Ovary (tissue), 9 donors: ENCODE results near the gene TTC29. TPM values are rescaled to one million over a fixed set of nuclear protein-coding genes. Genes with fewer than 3 reads are reported as not detected.

Experiments
- DNase-seq, 5 donors: peaks; one replicate each; pipeline ENCODE4 v3.0.0-alpha.2; 2019 to 2020
- H3K27ac ChIP-seq, 2 donors: fragments of 200-600 bp; one replicate each; pipeline versions ENCODE4 v1.5.1 to v1.8.0; 2019 to 2022
- H3K27me3 ChIP-seq: fragments of 200-600 bp; one replicate; pipeline ENCODE4 v1.8.0; 2022
- H3K36me3 ChIP-seq: fragments of 200-600 bp; sonication (generic); one replicate; pipeline ENCODE4 v1.5.1; 2019
- H3K4me1 ChIP-seq: one replicate; pipeline ENCODE4 v1.8.1; 2013; ENCODE audit warnings: mild to moderate bottlenecking, moderate library complexity; ENCODE audit not compliant: insufficient read depth
- H3K4me3 ChIP-seq: fragments of 200-600 bp; sonication (generic); one replicate; pipeline ENCODE4 v1.5.1; 2017
- H3K9me3 ChIP-seq, 2 donors: fragments of 200-600 bp in 1 of 2; sonication (generic) in 1 of 2; one replicate each; pipeline versions ENCODE4 v1.5.1 to v1.8.1; 2013 to 2019; ENCODE audit warnings: mild to moderate bottlenecking in 1 of 2, moderate library complexity in 1 of 2
- CTCF ChIP-seq, 3 donors: fragments of 450-650 bp in 2 of 3; fragments of 200-600 bp in 1 of 3; IDR thresholded peaks; one replicate each; pipeline versions ENCODE4 v1.5.1 to v1.8.0; 2016 to 2022; ENCODE audit warnings: antibody characterized with exemption in 3 of 3, mild to moderate bottlenecking in 1 of 3
- EP300 ChIP-seq: sonication (generic); formaldehyde crosslinking; IDR thresholded peaks from one replicate; pipeline ENCODE4 v1.6.1; 2017; ENCODE audit warnings: antibody characterized with exemption
- POLR2A ChIP-seq: fragments of 450-650 bp; IDR thresholded peaks from one replicate; pipeline ENCODE4 v1.6.1; 2017; ENCODE audit warnings: antibody characterized with exemption, mild to moderate bottlenecking, moderate library complexity
- WGBS, 3 donors: extraction: QIAGEN DNeasy Blood & Tissue Kit in 1 of 3; methylation state at CpG; one replicate each; pipeline versions ENCODE4 v1.1.5 to v1.1.7; 2013 to 2017; 5-methylcytosine and 5-hydroxymethylcytosine counted together
- intact Hi-C, 4 donors: fragments of 100-400 bp; cut with DNase I; formaldehyde crosslinking; loops; one replicate each; pipeline versions ENCODE4 v1.11.0 to v1.15.1; 2022 to 2023
- polyA plus RNA-seq, 2 donors: library from polyadenylated mRNA; stranded (reverse); fragments of 200-250 nt in 1 of 2; fragments of 350-450 nt in 1 of 2; fragmentation: Illumina TruSeq in 1 of 2; extraction: RNeasy Lipid Tissue Mini Kit (QIAGEN cat#74804) in 1 of 2; gene quantifications; one replicate each; pipeline ENCODE4 v1.2.3, GENCODE V29; 2013 to 2014
- total RNA-seq, 7 donors: library from RNA; depleted of rRNA in 2 of 7; stranded (reverse); fragments of >200 nt in 2 of 7; fragmentation: NEBNext Ultra II Directional in 3 of 7; extraction: Animal tissue kit (Norgen Biotek cat#: 25700) in 3 of 7; gene quantifications; one replicate each; pipeline versions ENCODE4 v1.1.0 to v1.2.4, GENCODE V29; 2016 to 2023
- donor health status: DM: no; HTN: no; CAD: no; lungs with moderate emphysema.
- donor health status: DM: no; HTN: no; CAD: no.
- donor health status: Bipolar disorder and iron deficiency.
- donor health status: DM: yes; HTN: yes; CAD: no.
- donor health status: DM: no; HTN: no; CAD: no.
- donor health status: DM: yes; HTN: yes; CAD: no.

The TTC29 gene
- total and polyA plus RNA-seq, 9 donors = 0.07 to 7.8 (median 0.67) TPM; not detected in 3

GRCh38 chr4:146857298-146857697, 88.4 kb downstream of the TTC29 start:
- no peaks in the 10 kb centered on the region for H3K27me3 ChIP-seq
- DNase-seq = no peak
- TF ChIP-seq CTCF (IDR thresholded peaks at IDR 0.05) (no peak), POLR2A (no peak), EP300 (no peak)
- intact Hi-C loops = no loop called here
- H3K36me3 ChIP-seq = no peaks in the 10 kb centered on the region
- no peak overlapping the region for H3K4me3 ChIP-seq
- no peaks in the 10 kb centered on the region for H3K4me1 ChIP-seq
- no peak overlapping the region for H3K27ac ChIP-seq
- 53 to 69% (median 58%) methylated on average over 3 of the region's 3 CpGs for WGBS, 3 donors
- H3K9me3 ChIP-seq = no peaks in the 10 kb centered on the region

GRCh38 chr4:146855761-146856160, 89.9 kb downstream of the TTC29 start:
- Histone ChIP-seq H3K4me3 (no peak overlapping the region), H3K9me3 (no peaks in the 10 kb centered on the region), H3K27me3 (no peaks in the 10 kb centered on the region), H3K4me1 (no peaks in the 10 kb centered on the region), H3K36me3 (no peaks in the 10 kb centered on the region), H3K27ac (no peak overlapping the region)
- intact Hi-C loops = no loop called here
- no peak for TF ChIP-seq POLR2A
- TF ChIP-seq CTCF (IDR thresholded peaks at IDR 0.05) = no peak
- no peak for TF ChIP-seq EP300
- WGBS, 3 donors = 65 to 68% (median 66%) methylated on average over 4 of the region's 4 CpGs
- no peak for DNase-seq

- no peaks in the 10 kb centered on the region for H3K9me3 ChIP-seq
- H3K27me3 ChIP-seq = no peaks in the 10 kb centered on the region
- no peak overlapping the region for H3K4me3 ChIP-seq
- no peak overlapping the region for H3K27ac ChIP-seq
- no peak for DNase-seq
- H3K4me1 ChIP-seq = no peaks in the 10 kb centered on the region
- WGBS, 3 donors = 48 to 69% (median 54%) methylated on average over 2 of the region's 2 CpGs
- TF ChIP-seq EP300 = no peak
- no peak for TF ChIP-seq POLR2A
- no peak for TF ChIP-seq CTCF (IDR thresholded peaks at IDR 0.05)
- H3K36me3 ChIP-seq = no peaks in the 10 kb centered on the region
- intact Hi-C loops = no loop called here
Observed at GRCh38 chr4:146852360-146852759, 93.3 kb downstream of the TTC29 start.

GRCh38 chr4:146847345-146847744, 98.3 kb downstream of the TTC29 start:
- intact Hi-C loops = no loop called here
- Histone ChIP-seq H3K36me3 (no peaks in the 10 kb centered on the region), H3K4me1 (no peaks in the 10 kb centered on the region), H3K27me3 (no peaks in the 10 kb centered on the region), H3K9me3 (no peaks in the 10 kb centered on the region), H3K27ac (no peak overlapping the region), H3K4me3 (no peak overlapping the region)
- no peak for DNase-seq
- WGBS, 3 donors = 70 to 83% (median 71%) methylated on average over 5 of the region's 5 CpGs
- TF ChIP-seq EP300 = no peak
- no peak for TF ChIP-seq POLR2A
- TF ChIP-seq CTCF (IDR thresholded peaks at IDR 0.05) = no peak

GRCh38 chr4:146846882-146847281, 98.8 kb downstream of the TTC29 start:
- TF ChIP-seq POLR2A (no peak), EP300 (no peak), CTCF (IDR thresholded peaks at IDR 0.05) (no peak)
- Histone ChIP-seq H3K36me3 (no peaks in the 10 kb centered on the region), H3K27ac (no peak overlapping the region), H3K9me3 (no peaks in the 10 kb centered on the region), H3K4me3 (no peak overlapping the region), H3K27me3 (no peaks in the 10 kb centered on the region), H3K4me1 (no peaks in the 10 kb centered on the region)
- intact Hi-C loops = no loop called here
- 57 to 72% (median 63%) methylated on average over 6 of the region's 6 CpGs for WGBS, 3 donors
- DNase-seq = no peak
